ENCODE data around the gene THSD7A.

GRCh38 chr7:11642841-11643240 is 189.2 kb downstream of the THSD7A start:
- TF ChIP-seq CTCF (optimal IDR thresholded peaks at IDR 0.05 in 1 of 3, IDR thresholded peaks at IDR 0.05 in 1 of 3, conservative IDR thresholded peaks at IDR 0.05 in 1 of 3; ENCODE audit: extremely low read depth in 1 of 3, insufficient read depth in 2 of 3, low read length in 3 of 3) (no peak), EZH2 (IDR thresholded peaks at IDR 0.05; ENCODE audit: low read length) (no peak)

Data from keratinocyte (primary cell).